Epidermal melanocyte (primary cell): ENCODE results near the gene KPNA4.
"Not testable (repeated sequence)": the region's sequence is repeated elsewhere in the genome, so short reads cannot be mapped to it uniquely, and the experiment has no call there.

ENCODE experiments used
- DNase-seq: peaks from one replicate; pipeline ENCODE4 v3.0.0; 2011; ENCODE audit warnings: low spot score; ENCODE audit not compliant: insufficient read length

The KPNA4 gene

GRCh38 chr3:160573955-160574525 lies 8.7 kb upstream of the KPNA4 start:
- DNase-seq = not testable (repeated sequence)

GRCh38 chr3:160569894-160570652 lies 4.7 kb upstream of the KPNA4 start:
- DNase-seq = no peak

GRCh38 chr3:160568989-160569388 lies 3.6 kb upstream of the KPNA4 start:
- no peak for DNase-seq

GRCh38 chr3:160567774-160568173 lies 2.4 kb upstream of the KPNA4 start:
- DNase-seq = no peak

- no peak for DNase-seq
Measured at GRCh38 chr3:160566499-160566898, 1.1 kb upstream of the KPNA4 start.

GRCh38 chr3:160564949-160565441 lies 376 bp downstream of the KPNA4 start:
- peak; percentile 41 for DNase-seq

- DNase-seq = no peak
Measured at GRCh38 chr3:160564258-160564911, 986 bp downstream of the KPNA4 start.

GRCh38 chr3:160562952-160563351 lies 2.4 kb downstream of the KPNA4 start:
- DNase-seq = no peak

GRCh38 chr3:160557571-160557970 lies 7.8 kb downstream of the KPNA4 start:
- DNase-seq = no peak

GRCh38 chr3:160556141-160556540 lies 9.2 kb downstream of the KPNA4 start:
- no peak for DNase-seq

GRCh38 chr3:160554980-160555379 lies 10.4 kb downstream of the KPNA4 start:
- DNase-seq = no peak

- DNase-seq = no peak
Measured at GRCh38 chr3:160553827-160554226, 11.5 kb downstream of the KPNA4 start.

- no peak for DNase-seq
Measured at GRCh38 chr3:160546727-160547126, 18.6 kb downstream of the KPNA4 start.

GRCh38 chr3:160545504-160545871 lies 19.9 kb downstream of the KPNA4 start:
- no peak for DNase-seq

- no peak for DNase-seq
Measured at GRCh38 chr3:160544844-160545503, 20.4 kb downstream of the KPNA4 start.

GRCh38 chr3:160540551-160540950 lies 24.8 kb downstream of the KPNA4 start:
- no peak for DNase-seq

GRCh38 chr3:160538895-160539294 lies 26.5 kb downstream of the KPNA4 start:
- no peak for DNase-seq

- DNase-seq = no peak
Measured at GRCh38 chr3:160537729-160538128, 27.6 kb downstream of the KPNA4 start.

GRCh38 chr3:160532371-160532770 lies 33.0 kb downstream of the KPNA4 start:
- no peak for DNase-seq

- DNase-seq = no peak
Measured at GRCh38 chr3:160531311-160531710, 34.1 kb downstream of the KPNA4 start.

- not testable (repeated sequence) for DNase-seq
Measured at GRCh38 chr3:160516391-160516790, 49.0 kb downstream of the KPNA4 start.

GRCh38 chr3:160501325-160501724 lies 64.0 kb downstream of the KPNA4 start:
- no peak for DNase-seq
